HEK293 (cell line): Measurements from ENCODE around the gene MIEF2.

Experiments used
- EGR2 ChIP-seq: fragments of 450-650 bp; formaldehyde crosslinking; IDR thresholded peaks from 2 replicates; pipeline ENCODE4 v1.5.1; 2016; ENCODE audit warnings: low read depth, missing biosample characterization, missing genetic modification characterization
- ELK4 ChIP-seq: IDR thresholded peaks from 2 replicates; pipeline ENCODE4 v1.6.1; 2011; ENCODE audit warnings: mild to moderate bottlenecking, low read depth, low read length, borderline replicate concordance
- HOXD13 ChIP-seq: sonication (generic); formaldehyde crosslinking; IDR thresholded peaks from 2 replicates; pipeline ENCODE4 v1.8.0; 2022; ENCODE audit warnings: missing genetic modification reagents, borderline replicate concordance
- IKZF3 ChIP-seq: fragments of 450-650 bp; IDR thresholded peaks from 2 replicates; pipeline ENCODE4 v1.5.0; 2018; ENCODE audit warnings: missing biosample characterization, mild to moderate bottlenecking, missing genetic modification characterization, moderate library complexity
- INSM2 ChIP-seq: fragments of 450-650 bp; formaldehyde crosslinking; IDR thresholded peaks from 2 replicates; pipeline ENCODE4 v1.5.1; 2016; ENCODE audit warnings: missing biosample characterization, missing genetic modification characterization
- KLF17 ChIP-seq: fragments of 450-650 bp; formaldehyde crosslinking; IDR thresholded peaks from 2 replicates; pipeline ENCODE4 v1.5.1; 2016; ENCODE audit warnings: missing biosample characterization, missing genetic modification characterization
- OSR2 ChIP-seq: fragments of 450-650 bp; formaldehyde crosslinking; IDR thresholded peaks from 2 replicates; pipeline ENCODE4 v1.5.1; 2016; ENCODE audit warnings: missing biosample characterization, missing genetic modification characterization
- PRDM1 ChIP-seq: fragments of 450-650 bp; formaldehyde crosslinking; IDR thresholded peaks from 2 replicates; pipeline ENCODE4; 2016; ENCODE audit warnings: missing biosample characterization, missing genetic modification characterization
- PRDM10 ChIP-seq: fragments of 450-650 bp; formaldehyde crosslinking; IDR thresholded peaks from 2 replicates; pipeline ENCODE4 v1.5.1; 2016; ENCODE audit warnings: missing biosample characterization, missing genetic modification characterization
- SCRT1 ChIP-seq: fragments of 450-650 bp; formaldehyde crosslinking; IDR thresholded peaks from 2 replicates; pipeline ENCODE4 v1.5.1; 2016; ENCODE audit warnings: missing biosample characterization, missing genetic modification characterization, borderline replicate concordance
- SP2 ChIP-seq: fragments of 450-650 bp; formaldehyde crosslinking; IDR thresholded peaks from 2 replicates; pipeline ENCODE4 v1.5.1; 2016; ENCODE audit warnings: missing biosample characterization, missing genetic modification characterization
- ZBTB20 ChIP-seq: fragments of 450-650 bp; formaldehyde crosslinking; IDR thresholded peaks from 2 replicates; pipeline ENCODE4 v1.5.1; 2016; ENCODE audit warnings: missing biosample characterization, missing genetic modification characterization
- ZNF146 ChIP-seq: fragments of 450-650 bp; formaldehyde crosslinking; IDR thresholded peaks from 2 replicates; pipeline ENCODE4 v1.5.1; 2016; ENCODE audit warnings: missing biosample characterization, missing genetic modification characterization
- ZNF175 ChIP-seq: fragments of 450-650 bp; formaldehyde crosslinking; IDR thresholded peaks from 2 replicates; pipeline ENCODE4 v1.5.1; 2016; ENCODE audit warnings: missing biosample characterization, missing genetic modification characterization
- ZNF211 ChIP-seq: fragments of 450-650 bp; formaldehyde crosslinking; IDR thresholded peaks from 2 replicates; pipeline ENCODE4 v1.5.1; 2016; ENCODE audit warnings: low read depth, missing biosample characterization, missing genetic modification characterization
- ZNF362 ChIP-seq: fragments of 450-650 bp; formaldehyde crosslinking; IDR thresholded peaks from 2 replicates; pipeline ENCODE4 v1.5.1; 2016; ENCODE audit warnings: missing biosample characterization, missing genetic modification characterization
- ZNF366 ChIP-seq: fragments of 450-650 bp; formaldehyde crosslinking; conservative IDR thresholded peaks from 2 replicates; pipeline ENCODE4 v1.5.1; 2016; ENCODE audit warnings: missing biosample characterization, missing genetic modification characterization
- ZNF37A ChIP-seq: fragments of 450-650 bp; IDR thresholded peaks from 2 replicates; pipeline ENCODE4 v1.5.1; 2018; ENCODE audit warnings: missing biosample characterization, missing genetic modification characterization
- ZNF398 ChIP-seq: fragments of 450-650 bp; formaldehyde crosslinking; IDR thresholded peaks from 2 replicates; pipeline ENCODE4 v1.5.1; 2017; ENCODE audit warnings: missing biosample characterization, missing genetic modification characterization
- ZNF423 ChIP-seq: fragments of 450-650 bp; formaldehyde crosslinking; IDR thresholded peaks from 2 replicates; pipeline ENCODE4 v1.5.1; 2016; ENCODE audit warnings: missing biosample characterization, missing genetic modification characterization
- ZNF449 ChIP-seq: fragments of 450-650 bp; formaldehyde crosslinking; IDR thresholded peaks from 2 replicates; pipeline ENCODE4 v1.5.1; 2017; ENCODE audit warnings: missing biosample characterization, mild to moderate bottlenecking, missing genetic modification characterization, moderate library complexity
- ZNF549 ChIP-seq: fragments of 450-650 bp; IDR thresholded peaks from 2 replicates; pipeline ENCODE4 v1.5.1; 2018; ENCODE audit warnings: missing biosample characterization, missing genetic modification characterization, mild to moderate bottlenecking, inconsistent platforms, moderate library complexity
- ZNF610 ChIP-seq: fragments of 450-650 bp; formaldehyde crosslinking; IDR thresholded peaks from 2 replicates; pipeline ENCODE4 v1.5.1; 2016; ENCODE audit warnings: missing biosample characterization, missing genetic modification characterization, borderline replicate concordance
- ZNF692 ChIP-seq: fragments of 450-650 bp; formaldehyde crosslinking; IDR thresholded peaks from 2 replicates; pipeline ENCODE4 v1.5.1; 2016; ENCODE audit warnings: missing biosample characterization, missing genetic modification characterization
- ZNF792 ChIP-seq: fragments of 450-650 bp; formaldehyde crosslinking; IDR thresholded peaks from 2 replicates; pipeline ENCODE4 v1.5.1; 2016; ENCODE audit warnings: missing biosample characterization, missing genetic modification characterization
- ZXDB ChIP-seq: fragments of 450-650 bp; formaldehyde crosslinking; IDR thresholded peaks from 2 replicates; pipeline ENCODE4 v1.5.1; 2016; ENCODE audit warnings: missing biosample characterization, missing genetic modification characterization

Gene MIEF2

GRCh38 chr17:18267927-18268711 is 7.7 kb downstream of the MIEF2 start (continued):
- TF ChIP-seq HOXD13 (CRISPR knock-in tag) (no peak), ZBTB20 (peak; percentile 79), ZNF398 (tag by site-specific recombination) (no peak), KLF17 (tag by site-specific recombination) (no peak), ZNF549 (tag by site-specific recombination) (no peak), ZNF175 (tag by site-specific recombination) (no peak), ZNF610 (tag by site-specific recombination) (no peak), PRDM10 (tag by site-specific recombination) (no peak), PRDM1 (tag by site-specific recombination) (no peak), SCRT1 (tag by site-specific recombination) (no peak), ZNF449 (tag by site-specific recombination) (peak; percentile 44; the same call in 1 of the 2 replicates), IKZF3 (tag by site-specific recombination) (peak; percentile 44; the same call in 1 of the 2 replicates), ZNF37A (tag by site-specific recombination) (no peak), OSR2 (tag by site-specific recombination) (no peak), ZNF692 (tag by site-specific recombination) (no peak), ZNF146 (tag by site-specific recombination) (no peak), ZXDB (tag by site-specific recombination) (no peak), SP2 (tag by site-specific recombination) (peak; percentile 44), ZNF362 (tag by site-specific recombination) (no peak), INSM2 (tag by site-specific recombination) (no peak), ZNF792 (tag by site-specific recombination) (no peak), ZNF423 (tag by site-specific recombination) (no peak), ELK4 (no peak), EGR2 (tag by site-specific recombination) (peak; percentile 51), ZNF366 (tag by site-specific recombination) (no peak), ZNF211 (tag by site-specific recombination) (no peak)
